Omental fat pad (tissue), 4 donors: ENCODE results near the gene TEX38. TPM values are rescaled to one million over a fixed set of nuclear protein-coding genes. Genes with fewer than 3 reads are reported as not detected.
"Not testable (repeated sequence)": the region's sequence is repeated elsewhere in the genome, so short reads cannot be mapped to it uniquely, and the experiment has no call there.

Experiments used
- ATAC-seq: fragments of 150-250 bp; one replicate; pipeline ENCODE4 v1.9.1; 2016; ENCODE audit warnings: mild to moderate bottlenecking, moderate library complexity; ENCODE audit not compliant: low FRiP score
- DNase-seq: peaks from one replicate; pipeline ENCODE4 v3.0.0-alpha.2; 2019; ENCODE audit warnings: low spot score
- CTCF ChIP-seq, 3 donors: fragments of 450-650 bp; IDR thresholded peaks; one replicate each; pipeline ENCODE4 v1.5.1; 2016 to 2017; ENCODE audit warnings: antibody characterized with exemption in 3 of 3, mild to moderate bottlenecking in 3 of 3, moderate library complexity in 2 of 3
- total RNA-seq, 4 donors: library from RNA; depleted of rRNA; stranded (reverse); fragments of >200 nt; gene quantifications; one replicate each; pipeline ENCODE4 v1.1.0, GENCODE V29; 2016

Gene TEX38
- total RNA-seq, 4 donors from 2014 or later = not detected

DNA sequence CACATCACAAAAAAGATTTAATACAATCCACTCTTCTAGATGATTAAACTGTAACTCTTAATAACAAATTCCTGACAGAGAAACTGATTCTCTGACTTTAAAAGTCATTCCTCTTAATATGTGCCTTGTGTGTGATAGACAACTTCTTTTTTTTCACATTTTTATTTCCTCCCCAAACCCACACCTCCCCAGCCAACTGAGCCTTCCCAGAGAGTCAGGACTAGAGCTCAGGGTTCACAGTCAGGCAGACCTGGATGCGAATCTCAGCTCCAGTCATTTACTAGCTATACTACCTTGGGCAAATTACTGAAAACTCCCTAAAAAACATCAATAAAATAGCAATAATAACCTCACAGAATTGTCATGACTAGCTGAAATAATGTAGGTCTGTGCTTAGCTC, 17.6 kb upstream of the TEX38 start:
- ATAC-seq (no peak), DNase-seq (no peak)
- TF ChIP-seq CTCF (IDR thresholded peaks at IDR 0.05) = no peak

GRCh38 chr1:46654698-46655097, 17.0 kb upstream of the TEX38 start:
- DNase-seq, ATAC-seq: not testable (repeated sequence)

GRCh38 chr1:46655848-46656247, 15.8 kb upstream of the TEX38 start:
- no peak for TF ChIP-seq CTCF (IDR thresholded peaks at IDR 0.05)
- no peak for ATAC-seq
- no peak for DNase-seq

DNA sequence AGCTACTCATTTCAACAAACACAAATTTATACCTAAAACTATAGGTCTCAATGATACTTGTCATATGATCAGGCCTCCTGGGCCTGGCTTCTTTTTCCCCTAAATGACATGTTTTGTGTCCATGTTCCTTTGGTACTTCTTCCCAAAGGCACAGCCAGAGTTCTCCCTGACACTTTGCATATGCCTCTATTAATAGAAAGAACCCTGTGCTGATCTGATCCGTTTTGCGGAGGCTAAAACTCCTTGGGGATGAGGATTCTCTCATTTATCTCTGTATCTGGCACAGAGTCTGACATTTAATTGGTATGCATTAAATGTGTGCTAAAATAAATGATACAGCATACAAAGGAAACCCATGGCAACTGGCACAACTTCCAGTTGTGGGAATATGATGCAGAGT, 15.0 kb upstream of the TEX38 start:
- TF ChIP-seq CTCF (IDR thresholded peaks at IDR 0.05) = no peak
- DNase-seq = no peak
- ATAC-seq = no peak

DNA sequence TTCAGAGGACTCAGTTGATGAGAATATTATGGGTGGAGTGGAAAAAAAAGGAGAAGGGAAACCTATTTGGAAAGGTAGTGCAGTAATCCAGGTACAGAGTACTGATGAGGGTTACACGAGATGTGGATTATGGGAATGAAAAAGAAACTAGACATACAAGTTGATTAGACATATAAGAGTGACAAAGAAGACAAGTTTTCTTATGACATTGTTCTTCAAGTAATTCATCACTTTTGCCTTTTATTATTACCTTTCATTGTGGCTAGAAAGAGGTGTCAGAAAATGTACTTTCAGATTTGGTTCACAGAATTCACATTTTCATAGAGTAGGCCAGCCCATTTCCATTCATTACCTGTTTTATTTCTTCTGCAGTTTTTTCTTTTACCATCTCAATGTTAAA, 13.9 kb upstream of the TEX38 start:
- ATAC-seq = no peak
- no peak for DNase-seq
- no peak for TF ChIP-seq CTCF (IDR thresholded peaks at IDR 0.05)

DNA sequence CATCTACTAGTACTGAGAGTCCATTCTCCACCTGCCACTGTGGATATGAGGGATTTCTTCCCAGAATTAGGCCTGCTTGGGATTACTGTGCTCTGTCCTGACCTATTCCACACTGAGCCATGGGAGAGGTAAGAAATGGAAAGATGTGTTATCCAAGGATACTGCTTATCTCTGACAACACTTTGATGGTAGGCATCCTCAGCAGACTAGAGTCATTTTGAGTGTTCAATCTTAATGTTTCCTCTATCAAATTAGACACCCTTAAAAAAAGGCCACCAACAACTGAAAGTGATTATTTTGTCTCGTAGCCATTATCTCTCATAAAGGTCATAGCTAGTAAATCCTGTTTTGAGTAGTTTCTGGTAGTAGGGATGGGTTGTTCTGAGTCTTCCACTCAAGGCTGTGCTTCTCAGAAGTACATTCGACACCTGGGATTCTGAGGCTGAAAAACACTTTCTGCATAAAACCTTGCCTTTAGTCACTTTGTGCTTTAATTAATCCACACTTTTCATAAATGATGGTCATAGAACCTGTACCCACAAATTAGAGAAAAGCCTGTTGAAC, 12.3 kb upstream of the TEX38 start:
- TF ChIP-seq CTCF (IDR thresholded peaks at IDR 0.05) = no peak
- ATAC-seq = no peak
- DNase-seq = no peak

GRCh38 chr1:46660116-46660515, 11.5 kb upstream of the TEX38 start:
- not testable (repeated sequence) for DNase-seq, ATAC-seq

DNA sequence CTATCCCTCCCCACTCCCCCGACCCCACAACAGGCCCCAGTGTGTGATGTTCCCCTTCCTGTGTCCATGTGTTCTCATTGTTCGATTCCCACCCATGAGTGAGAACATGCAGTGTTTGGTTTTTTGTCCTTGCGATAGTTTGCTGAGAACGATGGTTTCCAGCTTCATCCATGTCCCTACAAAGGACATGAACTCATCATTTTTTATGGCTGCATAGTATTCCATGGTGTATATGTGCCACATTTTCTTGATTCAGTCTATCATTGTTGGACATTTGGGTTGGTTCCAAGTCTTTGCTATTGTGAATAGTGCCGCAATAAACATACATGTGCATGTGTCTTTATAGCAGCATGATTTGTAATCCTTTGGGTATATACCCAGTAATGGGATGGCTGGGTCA, 8.7 kb upstream of the TEX38 start:
- ATAC-seq, DNase-seq: not testable (repeated sequence)

DNA sequence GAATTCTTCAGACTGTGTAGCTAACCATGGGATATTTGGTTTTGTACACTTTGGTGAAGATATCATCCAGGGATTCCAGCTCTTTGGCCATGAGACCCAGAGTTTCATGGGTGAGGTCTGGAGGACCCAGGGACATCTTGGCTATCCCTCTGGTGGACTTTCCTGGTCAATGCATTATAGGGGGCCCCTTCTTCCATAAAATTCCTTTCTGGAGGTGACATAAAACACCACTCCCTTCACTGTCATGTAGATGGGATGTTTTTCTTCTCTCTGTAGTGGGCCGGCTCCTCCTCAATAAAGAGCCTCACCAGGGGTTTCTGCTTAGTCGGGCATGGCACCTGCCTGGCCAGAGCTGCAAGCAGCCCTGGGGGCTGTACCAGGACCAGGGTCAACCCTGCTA, 5.7 kb upstream of the TEX38 start:
- ATAC-seq (no peak), DNase-seq (no peak)
- no peak for TF ChIP-seq CTCF (IDR thresholded peaks at IDR 0.05)
